ENCODE data around the gene GLDN.
"Not testable (repeated sequence)": the region's sequence is repeated elsewhere in the genome, so short reads cannot be mapped to it uniquely, and the experiment has no call there.

The GLDN gene

DNA sequence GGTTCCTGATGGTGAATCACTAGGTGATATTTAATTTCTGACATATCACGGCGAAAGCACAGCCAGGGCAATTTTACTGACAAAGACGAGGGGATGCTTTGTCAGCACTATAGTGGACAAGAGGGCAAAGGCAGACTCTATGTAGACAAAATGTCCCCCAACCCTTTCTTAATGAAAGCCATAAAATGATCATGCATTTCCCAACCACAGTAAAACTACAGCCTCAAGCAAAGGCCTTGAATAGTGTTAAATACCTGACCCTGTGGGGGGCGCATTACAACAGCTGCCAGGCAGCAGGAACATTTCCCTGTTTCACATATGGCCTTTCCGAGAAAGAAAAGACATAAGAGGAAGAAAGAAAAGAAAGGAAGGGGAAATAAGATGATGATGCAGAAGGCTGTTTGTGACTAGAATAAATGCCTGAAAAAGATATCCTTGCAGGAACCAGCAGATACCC is 49.5 kb downstream of the GLDN start:
- DNase-seq = peak in 1 of 2 experiments; percentile 19

DNA sequence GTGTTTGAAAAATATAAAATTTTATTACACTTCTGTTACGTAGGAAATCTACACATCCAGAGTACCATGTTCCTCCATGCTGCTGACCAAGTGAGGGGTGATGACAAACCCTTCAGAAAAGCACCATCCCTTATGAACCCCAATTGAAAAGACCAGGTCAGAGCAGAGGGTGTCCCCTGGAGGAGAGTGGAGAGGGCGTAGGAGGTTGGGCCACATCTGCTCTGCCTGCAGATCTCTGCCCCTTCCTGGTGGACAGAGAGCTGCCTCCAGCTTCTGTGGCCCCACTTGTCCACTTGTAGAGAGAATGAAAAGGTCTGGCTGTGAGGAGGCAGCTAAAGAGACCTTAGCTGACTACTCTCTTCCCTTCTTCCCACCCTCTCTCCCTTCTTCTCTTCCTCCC is 55.5 kb downstream of the GLDN start:
- no peak for DNase-seq

DNA sequence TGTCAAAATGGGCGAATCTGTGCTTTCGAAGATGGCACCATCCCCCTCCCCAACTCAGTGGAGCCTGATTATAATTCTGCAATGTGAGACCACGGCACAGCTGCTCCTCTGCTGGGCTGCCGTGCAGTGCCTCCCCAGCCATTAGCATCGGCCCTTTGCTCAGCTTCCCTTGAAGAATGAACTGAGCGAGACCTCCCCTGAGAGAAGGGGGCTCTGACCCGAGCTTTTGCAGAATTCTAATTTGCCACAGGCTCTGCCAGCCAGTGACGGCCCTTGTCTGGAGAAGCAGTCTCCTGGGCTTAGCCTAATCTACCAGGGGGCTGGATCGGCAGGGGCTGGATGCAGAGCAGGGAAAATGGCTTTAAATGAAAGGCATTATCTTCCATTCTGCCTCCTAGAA is 57.2 kb downstream of the GLDN start:
- DNase-seq = no peak

DNA sequence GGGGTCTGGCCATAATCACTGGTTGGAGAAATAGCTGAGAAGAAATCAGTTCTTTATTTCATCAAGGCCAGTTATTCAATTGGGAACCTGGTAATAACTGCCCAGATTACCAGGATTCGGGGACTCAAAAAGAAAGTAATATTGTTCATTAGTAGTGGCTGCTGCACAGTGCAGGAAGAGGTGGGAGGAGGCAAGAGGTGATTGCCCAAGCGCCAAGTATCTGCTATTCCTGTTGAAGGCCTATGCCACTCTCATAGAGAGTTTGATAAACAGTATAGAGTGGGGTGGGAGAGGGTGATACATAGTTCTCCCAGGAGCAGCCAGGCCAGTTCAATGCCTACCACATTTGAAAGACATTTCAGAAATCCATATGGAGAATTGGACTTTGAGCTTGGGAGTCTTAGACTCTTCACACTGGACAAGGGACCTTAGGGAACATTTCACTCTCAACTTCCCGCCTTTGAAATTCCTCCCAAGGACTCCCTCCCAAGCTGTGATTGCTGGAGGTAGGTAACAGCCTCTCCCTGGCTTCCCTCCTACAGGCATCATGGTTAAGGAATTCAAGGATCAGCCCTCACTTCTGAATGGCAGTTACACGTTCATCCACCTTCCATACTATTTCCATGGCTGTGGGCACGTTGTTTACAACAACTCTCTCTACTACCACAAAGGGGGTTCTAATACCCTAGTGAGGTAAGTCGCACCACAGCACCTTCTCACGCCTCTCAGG is 59.8 kb downstream of the GLDN start:
- DNase-seq = no peak

DNA sequence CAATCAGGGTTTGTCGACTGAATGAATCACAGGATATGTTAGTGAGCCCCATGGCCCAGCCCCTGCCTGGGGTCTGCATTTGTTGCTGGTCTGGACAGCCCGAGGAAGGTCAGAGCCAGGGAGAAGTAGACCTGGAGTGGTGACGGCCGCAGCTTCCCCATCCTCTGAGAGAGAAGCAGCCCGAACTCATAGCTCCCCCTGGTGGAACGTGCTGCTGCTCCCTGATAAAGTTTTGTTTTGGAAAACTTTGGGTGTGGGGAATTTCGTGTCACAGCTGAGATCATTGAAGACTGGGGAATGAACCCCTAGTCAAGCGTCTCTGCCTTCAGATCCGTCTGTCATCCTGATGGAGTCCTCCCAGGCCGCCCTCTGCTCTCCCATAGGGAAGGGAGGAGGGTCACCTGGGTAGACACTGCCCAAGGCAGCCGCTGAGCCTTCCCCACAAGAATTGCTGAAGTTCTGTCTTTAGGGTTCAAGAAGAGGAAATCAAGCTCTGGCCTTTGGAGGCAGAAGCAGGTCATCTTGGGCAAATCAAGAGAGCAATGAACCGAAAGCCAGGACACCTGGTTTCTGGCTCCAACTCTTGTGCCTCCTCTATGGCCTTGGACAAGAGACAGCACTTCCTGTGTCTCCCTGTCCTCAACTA is 60.5 kb downstream of the GLDN start:
- peak; percentile 17 to 34 for DNase-seq

DNA sequence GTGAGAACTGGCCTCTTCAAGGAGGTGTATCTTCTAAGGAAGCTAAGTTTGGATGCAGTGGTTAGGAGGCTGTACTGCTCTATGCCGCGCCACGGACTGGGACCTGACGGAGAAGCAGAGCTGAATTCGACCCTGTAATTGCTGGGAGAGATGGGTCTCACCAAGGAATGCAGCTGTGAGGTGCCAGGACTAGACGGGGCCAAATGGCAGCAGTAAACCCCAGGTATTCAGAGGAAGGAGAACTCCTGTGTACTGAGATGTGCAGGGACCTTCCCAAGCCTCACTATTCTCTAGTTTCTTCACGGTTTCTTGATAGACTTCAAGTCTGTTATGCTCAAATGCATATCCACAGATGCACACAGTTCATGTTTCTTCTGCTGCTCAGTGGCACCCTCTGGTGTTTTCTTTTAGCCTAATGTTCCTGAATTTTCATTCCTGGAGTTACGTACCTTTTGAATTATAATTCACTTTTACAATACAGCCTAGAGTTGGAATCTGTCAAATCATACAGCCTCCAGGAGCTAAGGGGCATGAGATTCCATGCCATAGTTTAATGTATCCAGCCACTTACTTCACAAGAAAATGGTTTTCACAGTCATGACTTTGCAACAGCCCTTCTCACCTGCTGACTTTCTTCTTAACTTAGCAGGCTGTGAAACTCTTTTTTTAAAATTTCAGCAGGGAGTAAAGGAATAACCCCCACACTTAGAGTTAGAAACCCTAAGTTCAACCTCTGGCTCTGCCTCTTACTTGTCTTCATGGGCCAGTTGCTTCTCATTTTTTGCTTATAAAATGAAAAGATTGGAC is 61.8 kb downstream of the GLDN start:
- peak; percentile 21 to 23 for DNase-seq

DNA sequence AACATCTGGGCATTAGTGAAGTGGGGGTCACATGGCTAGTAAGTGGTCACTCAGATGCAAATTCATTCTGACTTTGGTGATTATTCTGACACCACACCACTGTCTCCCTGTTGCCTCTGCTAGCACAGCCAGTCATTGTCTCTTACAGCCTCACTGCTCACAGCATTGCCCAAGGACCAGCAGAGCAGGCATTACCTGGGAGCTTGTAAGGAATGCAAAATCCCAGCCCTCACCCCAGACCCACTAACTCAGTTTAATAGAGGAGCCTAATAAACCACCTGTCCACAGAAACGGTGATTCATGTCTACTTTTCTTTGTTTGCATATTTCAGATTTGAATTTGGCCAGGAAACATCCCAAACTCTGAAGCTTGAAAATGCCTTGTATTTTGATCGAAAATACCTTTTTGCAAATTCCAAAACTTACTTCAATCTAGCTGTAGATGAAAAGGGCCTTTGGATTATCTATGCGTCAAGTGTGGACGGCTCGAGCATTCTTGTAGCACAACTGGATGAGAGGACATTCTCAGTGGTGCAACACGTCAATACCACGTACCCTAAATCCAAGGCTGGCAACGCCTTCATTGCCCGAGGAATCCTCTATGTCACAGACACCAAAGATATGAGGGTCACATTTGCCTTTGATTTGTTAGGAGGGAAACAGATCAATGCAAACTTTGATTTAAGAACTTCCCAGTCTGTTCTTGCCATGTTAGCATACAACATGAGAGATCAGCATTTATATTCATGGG is 62.7 kb downstream of the GLDN start:
- no peak for DNase-seq

DNA sequence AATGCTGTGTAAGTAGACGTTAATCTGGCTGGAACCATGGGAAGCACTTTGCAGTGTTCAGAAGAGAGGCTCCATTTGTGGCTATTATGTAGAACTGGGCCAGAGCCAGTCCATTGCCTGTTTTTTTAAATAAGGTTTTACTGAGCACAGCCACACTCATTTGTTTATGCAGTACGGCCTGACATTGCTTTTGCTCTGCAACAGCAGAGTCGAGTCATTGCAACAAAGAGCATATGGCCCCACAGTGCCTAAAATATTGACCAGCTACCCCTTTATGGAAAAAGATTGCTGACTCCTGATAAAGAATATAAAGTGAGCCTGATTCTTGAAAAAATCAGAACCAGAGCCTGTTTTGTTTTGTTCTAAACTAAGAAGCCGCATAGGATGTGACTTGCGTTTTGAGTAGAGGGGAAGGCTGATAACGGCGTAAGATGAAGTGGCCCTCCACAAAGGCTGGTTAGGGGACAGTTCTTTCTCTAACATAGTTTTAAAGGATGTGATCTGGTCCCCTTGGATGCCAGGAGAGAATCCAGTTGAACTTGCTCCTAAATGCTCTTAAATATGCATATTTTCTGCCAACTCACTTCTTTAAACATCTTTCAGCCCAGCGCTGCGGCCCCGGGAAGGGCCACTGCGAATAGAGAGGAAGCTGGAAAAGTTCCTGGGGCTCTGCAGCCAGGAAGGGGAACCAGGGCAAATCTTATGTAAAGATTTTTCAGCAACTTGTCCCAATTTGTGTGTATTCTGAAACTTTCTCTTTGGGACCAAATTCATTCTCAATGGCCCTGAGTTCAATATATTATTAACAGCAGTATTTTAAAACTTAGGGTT is 64.5 kb downstream of the GLDN start:
- DNase-seq = no peak

DNA sequence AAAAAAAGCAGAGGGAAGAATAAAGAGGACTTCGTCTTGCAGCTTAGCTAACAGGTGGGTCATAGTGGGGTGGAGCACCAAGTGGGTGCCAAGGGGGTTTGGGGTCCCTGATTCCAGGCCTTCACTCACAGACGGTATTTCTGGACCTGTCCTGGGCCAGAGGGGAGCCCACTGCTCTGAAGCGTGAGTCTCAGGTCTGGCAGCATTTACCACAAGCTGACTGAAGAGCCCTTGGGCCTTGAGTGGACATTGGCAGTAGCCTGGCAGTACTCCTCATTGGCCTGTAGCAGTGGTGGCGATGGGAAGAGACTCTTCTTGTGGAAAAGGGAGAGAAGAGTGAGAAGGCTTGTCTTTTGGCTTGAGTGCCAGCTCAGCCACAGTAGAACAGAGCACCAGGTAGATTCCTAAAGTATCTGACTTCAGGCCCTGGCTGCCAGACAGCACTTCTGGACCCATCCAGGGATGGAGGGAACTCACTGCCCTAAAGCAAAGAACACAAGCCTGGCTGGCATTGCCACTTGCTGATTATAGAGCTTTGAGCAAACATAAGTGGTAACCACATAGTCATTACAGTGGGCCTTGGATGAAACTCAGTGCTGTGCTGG is 72.9 kb downstream of the GLDN start:
- DNase-seq = no peak

DNA sequence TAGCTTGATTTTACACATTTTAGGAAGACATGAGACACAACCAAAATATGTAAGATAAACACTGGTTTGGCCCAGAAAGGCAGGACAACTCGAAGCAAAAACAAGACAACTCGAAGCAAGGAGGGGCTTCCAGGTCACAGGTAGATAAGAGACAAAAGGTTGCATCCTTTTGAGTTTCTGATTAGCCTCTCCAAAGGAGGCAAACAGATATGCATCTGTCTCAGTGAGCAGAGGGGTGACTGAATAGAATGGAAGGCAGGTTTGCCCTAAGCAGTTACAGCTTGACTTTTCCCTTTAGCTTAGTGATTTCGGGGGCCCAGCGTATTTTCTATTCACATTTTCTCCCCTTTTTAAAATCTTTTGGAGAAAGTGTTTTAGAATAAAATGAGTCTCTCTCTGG is 74.7 kb downstream of the GLDN start:
- DNase-seq = no peak

DNA sequence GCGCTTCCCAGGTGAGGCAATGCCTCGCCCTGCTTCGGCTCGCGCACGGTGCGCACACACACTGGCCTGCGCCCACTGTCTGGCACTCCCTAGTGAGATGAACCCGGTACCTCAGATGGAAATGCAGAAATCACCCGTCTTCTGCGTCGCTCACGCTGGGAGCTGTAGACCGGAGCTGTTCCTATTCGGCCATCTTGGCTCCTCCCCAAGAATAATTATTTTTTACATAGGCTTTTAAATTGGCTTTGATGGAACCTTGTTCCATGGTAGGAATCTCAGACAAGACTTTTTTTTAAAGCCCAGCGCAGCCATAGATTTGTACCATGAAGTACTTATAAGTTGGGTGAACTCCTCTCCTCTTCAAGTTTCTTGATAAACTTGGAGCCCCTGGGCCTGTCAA is 81.6 kb downstream of the GLDN start:
- not testable (repeated sequence) for DNase-seq

DNA sequence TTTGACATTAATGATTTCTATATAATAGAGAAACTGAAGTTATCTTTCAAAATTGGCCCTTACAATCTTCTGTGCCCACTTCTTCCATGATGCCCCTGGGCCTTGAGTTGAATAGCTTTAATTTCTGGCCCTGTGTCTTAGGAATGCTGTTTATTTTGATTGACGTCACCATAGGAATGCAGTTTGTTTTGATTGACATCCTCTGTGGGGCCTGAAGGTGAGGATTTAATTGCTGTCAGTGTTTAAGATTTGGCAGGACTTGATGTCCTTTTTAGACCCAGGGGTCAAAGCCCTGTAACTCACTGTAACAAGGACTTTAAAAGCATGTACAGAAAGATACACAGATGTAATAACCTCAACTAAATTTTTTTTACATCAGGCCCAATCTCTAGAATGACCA is 83.3 kb downstream of the GLDN start:
- DNase-seq = no peak

DNA sequence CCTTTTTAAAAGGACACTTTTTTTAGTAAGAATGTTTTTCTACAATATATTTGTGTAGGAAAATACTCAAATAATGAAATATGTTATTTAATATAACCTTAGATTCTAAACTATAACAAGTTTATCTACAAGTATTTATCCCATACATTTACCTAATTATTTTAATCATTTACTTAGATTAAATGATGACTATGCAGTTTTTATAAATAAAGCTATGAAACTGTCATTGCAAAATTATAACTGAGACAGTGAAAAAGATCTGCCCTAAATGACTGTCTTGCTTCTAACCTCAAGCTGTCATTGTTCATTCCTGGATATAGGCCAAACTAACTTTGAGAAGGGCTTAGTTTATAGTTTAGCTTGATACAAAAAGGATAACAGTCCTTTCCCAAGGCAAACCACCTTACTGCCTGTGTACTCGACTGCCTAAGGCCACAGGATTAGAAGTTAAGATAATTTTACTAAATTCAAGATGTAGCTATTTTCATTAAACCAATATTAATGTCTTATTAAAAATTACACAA is 84.1 kb downstream of the GLDN start:
- DNase-seq = no peak

DNA sequence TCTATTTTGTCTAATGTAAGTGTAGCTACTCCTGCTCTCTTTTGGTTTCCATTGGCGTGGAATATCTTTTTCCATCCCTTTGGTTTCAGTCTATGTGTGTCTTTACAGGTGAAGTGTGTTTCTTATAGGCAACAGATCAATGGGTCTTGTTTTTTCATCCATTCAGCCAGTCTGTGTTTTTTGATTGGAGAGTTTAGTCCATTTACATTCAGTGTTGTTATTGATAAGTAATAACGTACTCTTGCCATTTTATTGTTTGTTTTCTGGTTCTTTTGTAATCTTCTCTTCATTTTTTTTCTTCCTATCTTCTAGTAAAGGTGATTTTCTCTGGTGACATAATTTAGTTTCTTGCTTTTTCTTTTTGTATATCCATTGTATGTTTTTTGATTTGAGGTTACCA is 97.1 kb downstream of the GLDN start:
- DNase-seq = no peak

DNA sequence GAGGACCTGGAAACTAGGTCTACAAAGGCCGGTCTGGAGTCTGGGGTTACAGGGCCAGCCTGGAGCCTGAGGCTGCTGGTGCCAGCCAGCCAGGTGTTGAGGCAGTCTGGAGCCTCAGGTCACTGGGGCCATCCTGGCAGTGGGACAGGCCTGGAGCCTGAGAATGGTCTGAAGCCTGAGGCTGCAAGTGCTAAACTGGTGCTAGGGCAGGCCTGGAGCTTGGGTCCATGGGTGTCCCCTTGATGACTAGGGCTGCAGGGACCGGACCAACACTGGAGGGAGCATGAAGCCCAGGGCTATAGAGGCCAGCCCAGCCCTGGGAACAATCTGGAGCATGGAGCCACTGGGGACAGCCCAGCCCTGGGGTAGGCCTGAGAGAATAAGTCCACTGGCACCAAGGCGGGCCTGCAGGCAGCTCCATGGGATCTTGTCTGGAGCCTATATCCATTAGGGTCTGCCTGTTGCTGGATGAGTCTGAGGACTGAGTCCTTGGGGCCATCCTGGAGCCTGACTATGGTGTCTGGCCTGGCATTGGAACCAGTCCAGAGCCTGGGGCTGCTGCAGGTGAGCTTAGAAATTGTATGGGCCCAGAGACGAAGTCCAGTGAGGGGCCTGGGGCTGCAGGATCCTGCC is 101.9 kb downstream of the GLDN start:
- no peak for DNase-seq

DNA sequence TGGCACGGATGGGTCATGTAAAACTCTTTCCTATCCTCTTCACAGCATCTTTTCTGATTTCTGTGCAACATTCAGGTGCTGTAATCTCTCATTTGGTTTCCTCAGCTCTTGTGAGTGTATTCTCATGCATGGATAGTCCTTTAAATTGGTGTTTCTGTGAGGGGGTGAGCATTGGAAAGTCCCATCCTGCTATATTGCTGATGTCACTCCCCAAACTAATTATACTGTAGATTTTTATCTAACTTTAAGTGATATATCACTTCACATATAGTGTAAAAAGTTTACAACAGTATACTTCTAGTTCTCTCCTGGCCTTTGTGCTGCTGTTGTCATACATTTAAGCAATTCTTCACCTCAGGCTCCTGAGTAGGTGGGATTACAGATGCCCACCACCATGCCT is 102.7 kb downstream of the GLDN start:
- no peak for DNase-seq

DNA sequence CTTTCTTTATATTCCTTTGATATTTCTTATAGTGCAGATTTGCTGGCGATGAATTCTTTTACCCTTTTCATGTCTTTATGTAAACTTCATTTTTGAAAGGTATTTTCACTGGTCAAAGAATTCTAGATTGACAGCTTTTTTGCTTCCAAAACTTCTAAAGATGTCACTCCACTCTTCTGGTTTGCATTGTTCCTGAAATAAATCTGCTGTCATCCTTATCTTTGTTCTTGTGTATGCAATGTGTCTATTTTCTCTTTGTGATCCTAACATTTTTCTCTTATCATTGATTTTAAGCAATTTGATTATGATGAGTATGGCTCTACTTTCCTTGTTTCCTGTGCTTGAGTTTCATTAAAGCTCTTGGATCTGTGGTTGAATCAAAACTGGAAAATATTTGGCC is 103.4 kb downstream of the GLDN start:
- no peak for DNase-seq

DNA sequence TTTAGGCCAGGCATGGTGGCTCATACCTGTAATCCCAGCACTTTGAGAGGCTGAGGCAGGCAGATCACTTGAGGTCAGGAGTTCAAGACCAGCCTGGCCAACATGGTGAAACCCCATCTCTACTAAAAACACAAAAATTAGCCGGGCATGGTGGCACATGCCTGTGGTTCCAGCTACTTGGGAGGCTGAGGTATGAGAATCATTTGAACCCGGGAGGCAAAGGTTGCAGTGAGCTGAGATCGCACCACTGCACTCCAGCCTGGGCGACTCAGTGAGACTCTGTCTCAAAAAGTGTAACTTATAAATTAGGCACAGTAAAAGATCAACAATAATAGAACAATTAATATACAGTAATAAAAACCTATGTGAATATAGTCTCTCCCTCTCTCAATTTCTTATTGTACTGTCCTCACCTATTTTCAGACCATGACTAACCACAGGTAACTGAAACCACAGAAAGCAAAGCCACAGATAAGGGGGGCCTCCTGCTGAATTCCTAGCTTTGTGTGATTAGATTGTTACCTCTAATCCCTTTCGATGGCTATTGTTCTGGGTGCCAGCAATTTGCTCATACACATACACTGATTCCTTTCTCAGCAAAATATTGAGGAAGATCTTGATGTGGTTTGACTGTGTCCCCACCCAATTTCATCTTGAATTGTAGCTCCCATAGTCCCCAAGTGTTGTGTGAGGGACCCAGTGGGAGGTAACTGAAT is 104.7 kb downstream of the GLDN start:
- DNase-seq = not testable (repeated sequence)

DNA sequence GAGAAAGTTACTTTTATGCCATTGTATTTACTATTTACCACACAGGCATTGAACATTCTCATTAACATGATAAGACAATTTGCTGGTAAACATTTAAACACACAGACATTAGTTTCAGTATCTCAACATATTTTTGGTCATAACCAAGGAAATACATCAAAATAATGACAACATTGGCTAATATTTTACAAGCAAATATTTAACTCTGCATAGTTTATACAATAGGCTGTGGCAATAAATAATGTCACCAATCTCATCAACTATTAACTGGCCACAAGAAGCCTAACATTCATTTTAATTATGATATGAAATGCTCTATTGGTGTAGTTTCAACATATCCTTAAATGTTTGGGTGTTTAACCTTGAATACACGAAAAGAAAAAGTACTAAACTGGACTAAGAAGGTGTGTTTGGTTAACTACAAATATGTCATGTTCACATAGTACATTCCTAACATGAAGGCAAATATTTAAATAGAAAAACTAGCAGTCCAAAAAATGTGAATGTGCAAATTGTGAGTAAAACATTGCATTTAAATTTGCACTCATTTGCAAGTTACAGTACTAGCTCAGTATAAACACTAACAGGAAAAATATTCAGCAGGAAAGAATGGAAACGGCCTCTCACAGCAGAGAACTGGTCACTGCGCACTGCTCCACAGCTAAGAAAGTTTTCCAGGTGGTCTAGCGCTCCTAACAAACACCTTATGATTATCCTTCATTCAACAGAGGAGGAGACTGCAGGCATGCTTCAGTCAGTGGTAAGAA is 106.6 kb downstream of the GLDN start:
- DNase-seq = no peak

Measured in NCI-H2081 (cell line).